ENCODE results near the gene COL9A3.

DNA sequence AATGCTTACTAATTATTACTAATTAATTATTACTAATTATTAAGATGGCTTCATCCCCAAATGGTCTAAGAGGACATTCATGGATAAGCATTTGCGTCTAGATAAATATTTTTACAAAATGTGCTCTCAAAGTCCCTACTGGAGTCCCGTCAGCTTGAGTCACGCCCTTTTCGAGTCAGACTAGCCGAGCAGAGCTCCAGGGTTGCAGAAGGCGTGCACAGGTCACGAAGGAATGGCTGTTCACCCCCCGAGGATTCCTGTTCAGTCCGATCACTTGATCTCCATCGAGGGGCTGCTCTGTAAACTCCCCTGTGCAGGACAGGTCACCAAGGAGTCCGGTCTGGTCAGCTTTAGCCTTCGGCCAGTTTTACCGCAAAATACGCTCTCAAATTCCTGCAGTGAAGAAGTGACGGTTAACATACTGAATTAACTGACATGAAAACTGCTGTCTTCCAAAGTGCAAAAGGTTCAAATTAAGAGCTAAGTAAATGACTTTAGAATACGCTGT is 24.9 kb downstream of the COL9A3 start:
- TF ChIP-seq, protein P1, sequence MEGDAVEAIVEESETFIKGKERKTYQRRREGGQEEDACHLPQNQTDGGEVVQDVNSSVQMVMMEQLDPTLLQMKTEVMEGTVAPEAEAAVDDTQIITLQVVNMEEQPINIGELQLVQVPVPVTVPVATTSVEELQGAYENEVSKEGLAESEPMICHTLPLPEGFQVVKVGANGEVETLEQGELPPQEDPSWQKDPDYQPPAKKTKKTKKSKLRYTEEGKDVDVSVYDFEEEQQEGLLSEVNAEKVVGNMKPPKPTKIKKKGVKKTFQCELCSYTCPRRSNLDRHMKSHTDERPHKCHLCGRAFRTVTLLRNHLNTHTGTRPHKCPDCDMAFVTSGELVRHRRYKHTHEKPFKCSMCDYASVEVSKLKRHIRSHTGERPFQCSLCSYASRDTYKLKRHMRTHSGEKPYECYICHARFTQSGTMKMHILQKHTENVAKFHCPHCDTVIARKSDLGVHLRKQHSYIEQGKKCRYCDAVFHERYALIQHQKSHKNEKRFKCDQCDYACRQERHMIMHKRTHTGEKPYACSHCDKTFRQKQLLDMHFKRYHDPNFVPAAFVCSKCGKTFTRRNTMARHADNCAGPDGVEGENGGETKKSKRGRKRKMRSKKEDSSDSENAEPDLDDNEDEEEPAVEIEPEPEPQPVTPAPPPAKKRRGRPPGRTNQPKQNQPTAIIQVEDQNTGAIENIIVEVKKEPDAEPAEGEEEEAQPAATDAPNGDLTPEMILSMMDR (IDR thresholded peaks at IDR 0.05) = no peak
- TF ChIP-seq POLR2A (IDR thresholded peaks at IDR 0.05) = no peak
